Fibroblast of lung (primary cell): ENCODE data around the gene HSPBAP1. TPM values are rescaled to one million over a fixed set of nuclear protein-coding genes. Genes with fewer than 3 reads are reported as not detected.
"Not testable (repeated sequence)": the region's sequence is repeated elsewhere in the genome, so short reads cannot be mapped to it uniquely, and the experiment has no call there.

Source experiments
- DNase-seq, 2 donors: peaks; one replicate each; pipeline versions ENCODE4 v3.0.0 to v3.0.0-alpha.2; 2010; ENCODE audit warnings: low read depth in 2 of 2
- H2AFZ ChIP-seq: 2 replicates; pipeline ENCODE4 v1.5.1; 2012; ENCODE audit warnings: low read length, control low read depth, inconsistent platforms
- H3K27ac ChIP-seq: 2 replicates; pipeline ENCODE4 v1.5.1; 2011; ENCODE audit warnings: low read length, control low read depth; ENCODE audit not compliant: insufficient read depth
- H3K27me3 ChIP-seq: 2 replicates; pipeline ENCODE4 v1.5.1; 2011; ENCODE audit warnings: mild to moderate bottlenecking, low read length; ENCODE audit not compliant: control insufficient read depth, insufficient read depth
- H3K36me3 ChIP-seq: 2 replicates; pipeline ENCODE4 v1.5.1; 2011; ENCODE audit warnings: low read length; ENCODE audit not compliant: control insufficient read depth, insufficient read depth
- H3K4me1 ChIP-seq: 2 replicates; pipeline ENCODE4 v1.5.1; 2011; ENCODE audit warnings: low read length; ENCODE audit not compliant: control insufficient read depth, insufficient read depth; ENCODE audit errors: extremely low read depth
- H3K4me2 ChIP-seq: 2 replicates; pipeline ENCODE4 v1.5.1; 2011; ENCODE audit warnings: low read length, control low read depth; ENCODE audit not compliant: insufficient read depth; ENCODE audit errors: extremely low read depth
- H3K4me3 ChIP-seq, 4 experiments: fragments of 200-600 bp in 1 of 4; sonication (generic) in 1 of 4; replicated peaks in 1 of 4; 2 replicates each; pipeline ENCODE4 v1.5.1; 2011 to 2016; ENCODE audit warnings: low read length in 4 of 4, low read depth in 3 of 4, mild to moderate bottlenecking in 3 of 4, control low read depth in 2 of 4, inconsistent platforms in 1 of 4, mixed read lengths in 1 of 4; ENCODE audit not compliant: insufficient read depth in 1 of 4; ENCODE audit errors: control extremely low read depth in 1 of 4
- H3K79me2 ChIP-seq: 2 replicates; pipeline ENCODE4 v1.5.1; 2012; ENCODE audit warnings: mild to moderate bottlenecking, low read length, inconsistent platforms; ENCODE audit not compliant: control insufficient read depth, insufficient read depth
- H3K9ac ChIP-seq: 2 replicates; pipeline ENCODE4 v1.5.1; 2011; ENCODE audit warnings: mild to moderate bottlenecking, low read length, control low read depth; ENCODE audit not compliant: insufficient read depth
- H3K9me3 ChIP-seq: 2 replicates; pipeline ENCODE4 v1.5.1; 2012; ENCODE audit warnings: low read depth, low read length; ENCODE audit not compliant: control insufficient read depth, insufficient read depth
- H4K20me1 ChIP-seq: 2 replicates; pipeline ENCODE4 v1.5.1; 2011; ENCODE audit warnings: low read length; ENCODE audit not compliant: control insufficient read depth, insufficient read depth; ENCODE audit errors: extremely low read depth
- CTCF ChIP-seq, 2 donors: IDR thresholded peaks in 1 of 2; conservative IDR thresholded peaks in 1 of 2; 1 replicate in 1 of 2; 2 replicates in 1 of 2; pipeline ENCODE4 v1.5.1; 2011 to 2012; ENCODE audit warnings: low read length in 2 of 2, control low read depth in 1 of 2, inconsistent platforms in 1 of 2, low read depth in 1 of 2, mild to moderate bottlenecking in 1 of 2
- EZH2 ChIP-seq: IDR thresholded peaks from 2 replicates; pipeline ENCODE4 v1.5.1; 2012; ENCODE audit warnings: low read length, control low read depth, mild to moderate bottlenecking; ENCODE audit errors: missing control alignments
- polyA plus RNA-seq, 2 donors: library from polyadenylated mRNA; depleted of rRNA in 1 of 2; stranded (reverse) in 1 of 2; unstranded in 1 of 2; fragments of >200 nt; gene quantifications; 2 replicates each; pipeline ENCODE4 v1.2.1, GENCODE V29; 2011 to 2012; ENCODE audit warnings: missing spikeins in 1 of 2
- total RNA-seq: library from RNA; depleted of rRNA; stranded (reverse); fragments of >200 nt; gene quantifications from 2 replicates; pipeline ENCODE4 v1.2.1, GENCODE V29; 2014

HSPBAP1 gene
- total and polyA plus RNA-seq, 2 donors (not counting 1 experiment from before 2014, with no cell fraction given): 5.2 to 12.4 TPM

- TF ChIP-seq EZH2: no peak
- no peak for TF ChIP-seq CTCF (conservative IDR thresholded peaks at IDR 0.05 in 1 of 2, IDR thresholded peaks at IDR 0.05 in 1 of 2; ENCODE audit: low read depth in 1 of 2, low read length in 2 of 2)
- DNase-seq: no peak
- no peaks in the 10 kb centered on the region for H3K79me2 ChIP-seq
- no peak overlapping the region for H2AFZ ChIP-seq
- no peaks in the 10 kb centered on the region for H3K27me3 ChIP-seq
- no peaks in the 10 kb centered on the region for H3K9me3 ChIP-seq
- H3K9ac ChIP-seq: no peak overlapping the region
- H3K36me3 ChIP-seq: no peaks in the 10 kb centered on the region
- no peaks in the 10 kb centered on the region for H3K4me1 ChIP-seq
- H4K20me1 ChIP-seq: no peaks in the 10 kb centered on the region
- no peak overlapping the region for H3K4me3 ChIP-seq
- H3K27ac ChIP-seq: no peak overlapping the region
- no peak overlapping the region for H3K4me2 ChIP-seq
These were observed 54.5 kb downstream of the HSPBAP1 start for GRCh38 chr3:122739172-122739571.

GRCh38 chr3:122732682-122733525, 60.7 kb downstream of the HSPBAP1 start:
- not testable (repeated sequence) for H3K36me3 ChIP-seq, H3K4me1 ChIP-seq, H3K4me2 ChIP-seq, H4K20me1 ChIP-seq, H3K27ac ChIP-seq, DNase-seq, H3K4me3 ChIP-seq, H3K9me3 ChIP-seq, H3K9ac ChIP-seq, H3K27me3 ChIP-seq, H3K79me2 ChIP-seq, H2AFZ ChIP-seq

- Histone ChIP-seq H2AFZ (no peak overlapping the region), H3K4me3 (no peak overlapping the region), H3K79me2 (no peaks in the 10 kb centered on the region), H4K20me1 (no peaks in the 10 kb centered on the region), H3K36me3 (peaks cover 2% of the 10 kb centered on the region), H3K4me2 (no peak overlapping the region), H3K27ac (no peak overlapping the region), H3K4me1 (no peaks in the 10 kb centered on the region), H3K9me3 (no peaks in the 10 kb centered on the region), H3K27me3 (no peaks in the 10 kb centered on the region), H3K9ac (no peak overlapping the region)
- DNase-seq: no peak
- TF ChIP-seq CTCF (conservative IDR thresholded peaks at IDR 0.05 in 1 of 2, IDR thresholded peaks at IDR 0.05 in 1 of 2; ENCODE audit: low read depth in 1 of 2, low read length in 2 of 2) (no peak), EZH2 (no peak)
These were observed 63.4 kb downstream of the HSPBAP1 start for GRCh38 chr3:122730240-122730639.
